HepG2 (cell line): ENCODE data around the gene UBXN1. TPM values are rescaled to one million over a fixed set of nuclear protein-coding genes. Genes with fewer than 3 reads are reported as not detected.

Experiments
- ATF1 ChIP-seq: IDR thresholded peaks from 2 replicates; pipeline ENCODE4 v1.6.1; 2016; ENCODE audit warnings: mild to moderate bottlenecking, control low read depth
- BHLHE40 ChIP-seq: IDR thresholded peaks from 2 replicates; pipeline ENCODE4 v1.6.1; 2011; ENCODE audit warnings: low read length, improper control_type of control experiment
- CBX1 ChIP-seq: IDR thresholded peaks from one replicate; pipeline ENCODE4 v1.6.1; 2016; ENCODE audit warnings: antibody characterized with exemption, low read depth
- DMAP1 ChIP-seq: IDR thresholded peaks from 2 replicates; pipeline ENCODE4 v1.6.1; 2016
- DNMT1 ChIP-seq: sonication (generic); formaldehyde crosslinking; IDR thresholded peaks from 2 replicates; pipeline ENCODE4 v1.5.1; 2020; ENCODE audit warnings: mild to moderate bottlenecking, missing genetic modification reagents
- FOXK2 ChIP-seq: fragments of 450-650 bp; IDR thresholded peaks from 2 replicates; pipeline ENCODE4 v1.6.1; 2016
- HOXA3 ChIP-seq: sonication (generic); formaldehyde crosslinking; IDR thresholded peaks from 2 replicates; pipeline ENCODE4 v1.5.0; 2020; ENCODE audit warnings: missing genetic modification reagents
- MIER3 ChIP-seq: IDR thresholded peaks from 2 replicates; pipeline ENCODE4 v1.6.1; 2016; ENCODE audit warnings: missing compliant biosample characterization, borderline replicate concordance
- RCOR2 ChIP-seq: IDR thresholded peaks from 2 replicates; pipeline ENCODE4 v1.6.1; 2016; ENCODE audit warnings: missing biosample characterization, missing genetic modification reagents
- ZNF17 ChIP-seq: sonication (generic); formaldehyde crosslinking; IDR thresholded peaks from 2 replicates; pipeline ENCODE4 v1.5.0; 2020; ENCODE audit warnings: mild to moderate bottlenecking, missing genetic modification reagents
- ZNF230 ChIP-seq: sonication (generic); formaldehyde crosslinking; IDR thresholded peaks from 2 replicates; pipeline ENCODE4 v1.4.0; 2020; ENCODE audit warnings: mild to moderate bottlenecking, missing genetic modification reagents
- ZNF335 ChIP-seq: sonication (generic); formaldehyde crosslinking; IDR thresholded peaks from 2 replicates; pipeline ENCODE4 v1.4.0; 2020; ENCODE audit warnings: missing genetic modification reagents
- ZNF382 ChIP-seq: sonication (generic); formaldehyde crosslinking; IDR thresholded peaks from 2 replicates; pipeline ENCODE4 v1.5.0; 2020; ENCODE audit warnings: missing genetic modification reagents, mild to moderate bottlenecking, borderline replicate concordance
- ZNF766 ChIP-seq: sonication (generic); formaldehyde crosslinking; IDR thresholded peaks from 2 replicates; pipeline ENCODE4 v1.5.0; 2020; ENCODE audit warnings: missing genetic modification reagents, borderline replicate concordance
- polyA plus RNA-seq, 8 experiments: library from polyadenylated mRNA; depleted of rRNA in 3 of 8; stranded (reverse) in 7 of 8; unstranded in 1 of 8; fragments of >200 nt; fragmentation: Illumina TruSeq in 4 of 8; extraction: Trizol in 4 of 8; gene quantifications; 2 replicates each; pipeline versions ENCODE4 v1.2.1 to v1.2.3, GENCODE V29; 2011 to 2016; ENCODE audit warnings: low read depth in 4 of 8, missing spikeins in 1 of 8, mixed read lengths in 1 of 8; ENCODE audit not compliant: insufficient read depth in 1 of 8
- total RNA-seq, 5 experiments: library from RNA; depleted of rRNA; stranded (reverse); fragments of >200 nt; fragmentation: Illumina TruSeq; extraction: Trizol; gene quantifications; 2 replicates each; pipeline ENCODE4 v1.2.3, GENCODE V29; 2016; ENCODE audit warnings: low read depth in 1 of 5
- TF ChIP-seq, protein P1 (sequence below): sonication (generic); formaldehyde crosslinking; IDR thresholded peaks from 2 replicates; pipeline ENCODE4 v1.8.0; 2022; ENCODE audit warnings: mild to moderate bottlenecking, missing genetic modification reagents, borderline replicate concordance
- TF ChIP-seq, protein P2 (sequence below): sonication (generic); formaldehyde crosslinking; IDR thresholded peaks from 2 replicates; pipeline ENCODE4 v1.5.1; 2020; ENCODE audit warnings: mild to moderate bottlenecking, missing genetic modification reagents
- TF ChIP-seq, protein P3 (sequence below): sonication (generic); formaldehyde crosslinking; IDR thresholded peaks from 2 replicates; pipeline ENCODE4 v1.5.0; 2020; ENCODE audit warnings: mild to moderate bottlenecking, missing genetic modification reagents, moderate library complexity
- TF ChIP-seq, protein P4 (sequence below): sonication (generic); formaldehyde crosslinking; IDR thresholded peaks from 2 replicates; pipeline ENCODE4 v1.4.0; 2020; ENCODE audit warnings: mild to moderate bottlenecking, missing genetic modification reagents

Gene UBXN1
- total and polyA plus RNA-seq, 2 of the 13 experiments (the other 11 are each of a cell fraction or from before 2014, with no cell fraction given), result 47.5 to 52.4 TPM

DNA sequence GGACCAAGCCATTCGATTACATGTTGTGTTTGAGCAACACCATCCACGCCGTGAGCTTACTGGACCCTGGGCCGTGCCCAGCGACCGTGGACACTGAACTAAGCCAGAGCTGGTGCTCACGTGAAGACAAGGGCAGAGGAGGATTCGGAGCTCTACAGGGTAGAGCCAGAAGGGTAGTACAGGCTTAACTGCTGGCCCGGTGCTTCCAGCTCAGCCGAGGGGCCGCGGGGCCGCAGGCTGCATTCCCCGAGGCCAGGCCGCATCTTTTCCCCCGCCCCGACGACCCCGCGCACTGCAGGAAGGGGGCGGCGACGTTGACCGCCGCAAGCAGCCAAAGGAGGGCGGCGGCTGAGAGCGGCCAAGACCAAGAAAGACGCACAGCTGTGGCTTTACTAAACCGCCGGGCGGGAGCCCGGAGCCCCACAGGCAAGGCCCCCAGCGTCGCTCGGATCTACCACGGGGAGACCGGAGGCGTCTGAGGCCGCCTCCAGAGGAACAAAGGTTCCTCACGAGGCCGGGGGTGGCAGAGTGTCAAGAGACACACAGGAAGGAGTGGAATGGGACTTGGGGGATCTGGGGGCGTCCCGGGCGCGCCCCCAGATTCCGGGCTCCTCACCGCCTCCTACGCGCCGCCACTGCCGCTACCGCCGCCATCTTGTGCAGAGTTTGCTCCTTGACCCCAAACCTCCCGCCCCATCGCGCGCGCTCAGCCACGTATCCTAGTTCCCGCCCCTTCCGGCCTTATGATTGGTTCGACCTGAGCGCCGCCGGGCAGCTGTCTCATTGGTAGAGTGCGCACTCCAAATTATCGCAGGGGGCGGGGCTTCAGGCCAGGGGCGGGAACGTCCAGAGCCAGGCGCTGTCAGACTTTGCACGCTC is 32.7 kb downstream of the UBXN1 start, which contains the start of gene GANAB (continued):
- no peak for TF ChIP-seq ZNF766 (CRISPR knock-in tag)
- no peak for TF ChIP-seq ZNF17
- no peak for TF ChIP-seq RCOR2 (CRISPR knock-in tag)
- no peak for TF ChIP-seq ZNF335
- TF ChIP-seq DMAP1 (CRISPR knock-in tag), result peak; percentile 90
- no peak for TF ChIP-seq DNMT1 (CRISPR knock-in tag)
- TF ChIP-seq FOXK2, result no peak
- TF ChIP-seq, protein P1, sequence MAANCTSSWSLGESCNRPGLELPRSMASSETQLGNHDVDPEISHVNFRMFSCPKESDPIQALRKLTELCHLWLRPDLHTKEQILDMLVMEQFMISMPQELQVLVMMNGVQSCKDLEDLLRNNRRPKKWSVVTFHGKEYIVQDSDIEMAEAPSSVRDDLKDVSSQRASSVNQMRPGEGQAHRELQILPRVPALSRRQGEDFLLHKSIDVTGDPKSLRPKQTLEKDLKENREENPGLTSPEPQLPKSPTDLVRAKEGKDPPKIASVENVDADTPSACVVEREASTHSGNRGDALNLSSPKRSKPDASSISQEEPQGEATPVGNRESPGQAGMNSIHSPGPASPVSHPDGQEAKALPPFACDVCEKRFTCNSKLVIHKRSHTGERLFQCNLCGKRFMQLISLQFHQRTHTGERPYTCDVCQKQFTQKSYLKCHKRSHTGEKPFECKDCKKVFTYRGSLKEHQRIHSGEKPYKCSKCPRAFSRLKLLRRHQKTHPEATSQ (CRISPR knock-in tag), result no peak; the same call in 1 of the 2 replicates
- TF ChIP-seq BHLHE40, result peak; percentile 52; the same call in 1 of the 2 replicates
- no peak for TF ChIP-seq ZNF382 (CRISPR knock-in tag)
- TF ChIP-seq HOXA3 (CRISPR knock-in tag), result peak; percentile 74
- TF ChIP-seq, protein P2, sequence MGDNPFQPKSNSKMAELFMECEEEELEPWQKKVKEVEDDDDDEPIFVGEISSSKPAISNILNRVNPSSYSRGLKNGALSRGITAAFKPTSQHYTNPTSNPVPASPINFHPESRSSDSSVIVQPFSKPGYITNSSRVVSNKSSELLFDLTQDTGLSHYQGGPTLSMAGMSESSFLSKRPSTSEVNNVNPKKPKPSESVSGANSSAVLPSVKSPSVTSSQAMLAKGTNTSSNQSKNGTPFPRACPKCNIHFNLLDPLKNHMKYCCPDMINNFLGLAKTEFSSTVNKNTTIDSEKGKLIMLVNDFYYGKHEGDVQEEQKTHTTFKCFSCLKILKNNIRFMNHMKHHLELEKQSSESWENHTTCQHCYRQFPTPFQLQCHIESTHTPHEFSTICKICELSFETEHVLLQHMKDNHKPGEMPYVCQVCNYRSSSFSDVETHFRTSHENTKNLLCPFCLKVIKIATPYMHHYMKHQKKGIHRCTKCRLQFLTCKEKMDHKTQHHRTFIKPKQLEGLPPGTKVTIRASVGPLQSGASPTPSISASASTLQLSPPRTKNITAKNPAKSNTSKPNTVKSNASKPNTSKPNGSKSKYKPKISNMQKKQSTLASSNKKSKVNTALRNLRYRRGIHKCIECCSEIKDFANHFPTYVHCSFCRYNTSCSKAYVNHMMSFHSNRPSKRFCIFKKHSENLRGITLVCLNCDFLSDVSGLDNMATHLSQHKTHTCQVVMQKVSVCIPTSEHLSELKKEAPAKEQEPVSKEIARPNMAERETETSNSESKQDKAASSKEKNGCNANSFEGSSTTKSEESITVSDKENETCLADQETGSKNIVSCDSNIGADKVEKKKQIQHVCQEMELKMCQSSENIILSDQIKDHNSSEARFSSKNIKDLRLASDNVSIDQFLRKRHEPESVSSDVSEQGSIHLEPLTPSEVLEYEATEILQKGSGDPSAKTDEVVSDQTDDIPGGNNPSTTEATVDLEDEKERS (CRISPR knock-in tag), result peak; percentile 35; the same call in 1 of the 2 replicates
- no peak for TF ChIP-seq ZNF230 (CRISPR knock-in tag)
- TF ChIP-seq, protein P3, sequence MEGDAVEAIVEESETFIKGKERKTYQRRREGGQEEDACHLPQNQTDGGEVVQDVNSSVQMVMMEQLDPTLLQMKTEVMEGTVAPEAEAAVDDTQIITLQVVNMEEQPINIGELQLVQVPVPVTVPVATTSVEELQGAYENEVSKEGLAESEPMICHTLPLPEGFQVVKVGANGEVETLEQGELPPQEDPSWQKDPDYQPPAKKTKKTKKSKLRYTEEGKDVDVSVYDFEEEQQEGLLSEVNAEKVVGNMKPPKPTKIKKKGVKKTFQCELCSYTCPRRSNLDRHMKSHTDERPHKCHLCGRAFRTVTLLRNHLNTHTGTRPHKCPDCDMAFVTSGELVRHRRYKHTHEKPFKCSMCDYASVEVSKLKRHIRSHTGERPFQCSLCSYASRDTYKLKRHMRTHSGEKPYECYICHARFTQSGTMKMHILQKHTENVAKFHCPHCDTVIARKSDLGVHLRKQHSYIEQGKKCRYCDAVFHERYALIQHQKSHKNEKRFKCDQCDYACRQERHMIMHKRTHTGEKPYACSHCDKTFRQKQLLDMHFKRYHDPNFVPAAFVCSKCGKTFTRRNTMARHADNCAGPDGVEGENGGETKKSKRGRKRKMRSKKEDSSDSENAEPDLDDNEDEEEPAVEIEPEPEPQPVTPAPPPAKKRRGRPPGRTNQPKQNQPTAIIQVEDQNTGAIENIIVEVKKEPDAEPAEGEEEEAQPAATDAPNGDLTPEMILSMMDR (CRISPR knock-in tag), result no peak
- no peak for TF ChIP-seq CBX1
- TF ChIP-seq, protein P4, sequence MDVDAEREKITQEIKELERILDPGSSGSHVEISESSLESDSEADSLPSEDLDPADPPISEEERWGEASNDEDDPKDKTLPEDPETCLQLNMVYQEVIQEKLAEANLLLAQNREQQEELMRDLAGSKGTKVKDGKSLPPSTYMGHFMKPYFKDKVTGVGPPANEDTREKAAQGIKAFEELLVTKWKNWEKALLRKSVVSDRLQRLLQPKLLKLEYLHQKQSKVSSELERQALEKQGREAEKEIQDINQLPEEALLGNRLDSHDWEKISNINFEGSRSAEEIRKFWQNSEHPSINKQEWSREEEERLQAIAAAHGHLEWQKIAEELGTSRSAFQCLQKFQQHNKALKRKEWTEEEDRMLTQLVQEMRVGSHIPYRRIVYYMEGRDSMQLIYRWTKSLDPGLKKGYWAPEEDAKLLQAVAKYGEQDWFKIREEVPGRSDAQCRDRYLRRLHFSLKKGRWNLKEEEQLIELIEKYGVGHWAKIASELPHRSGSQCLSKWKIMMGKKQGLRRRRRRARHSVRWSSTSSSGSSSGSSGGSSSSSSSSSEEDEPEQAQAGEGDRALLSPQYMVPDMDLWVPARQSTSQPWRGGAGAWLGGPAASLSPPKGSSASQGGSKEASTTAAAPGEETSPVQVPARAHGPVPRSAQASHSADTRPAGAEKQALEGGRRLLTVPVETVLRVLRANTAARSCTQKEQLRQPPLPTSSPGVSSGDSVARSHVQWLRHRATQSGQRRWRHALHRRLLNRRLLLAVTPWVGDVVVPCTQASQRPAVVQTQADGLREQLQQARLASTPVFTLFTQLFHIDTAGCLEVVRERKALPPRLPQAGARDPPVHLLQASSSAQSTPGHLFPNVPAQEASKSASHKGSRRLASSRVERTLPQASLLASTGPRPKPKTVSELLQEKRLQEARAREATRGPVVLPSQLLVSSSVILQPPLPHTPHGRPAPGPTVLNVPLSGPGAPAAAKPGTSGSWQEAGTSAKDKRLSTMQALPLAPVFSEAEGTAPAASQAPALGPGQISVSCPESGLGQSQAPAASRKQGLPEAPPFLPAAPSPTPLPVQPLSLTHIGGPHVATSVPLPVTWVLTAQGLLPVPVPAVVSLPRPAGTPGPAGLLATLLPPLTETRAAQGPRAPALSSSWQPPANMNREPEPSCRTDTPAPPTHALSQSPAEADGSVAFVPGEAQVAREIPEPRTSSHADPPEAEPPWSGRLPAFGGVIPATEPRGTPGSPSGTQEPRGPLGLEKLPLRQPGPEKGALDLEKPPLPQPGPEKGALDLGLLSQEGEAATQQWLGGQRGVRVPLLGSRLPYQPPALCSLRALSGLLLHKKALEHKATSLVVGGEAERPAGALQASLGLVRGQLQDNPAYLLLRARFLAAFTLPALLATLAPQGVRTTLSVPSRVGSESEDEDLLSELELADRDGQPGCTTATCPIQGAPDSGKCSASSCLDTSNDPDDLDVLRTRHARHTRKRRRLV (CRISPR knock-in tag), result peak; percentile 23; the same call in 1 of the 2 replicates
- peak; percentile 84 for TF ChIP-seq ATF1 (CRISPR knock-in tag)
- peak; percentile 39; the same call in 1 of the 2 replicates for TF ChIP-seq MIER3 (CRISPR knock-in tag)
